ENCODE results near the gene TMEM60. TPM values are rescaled to one million over a fixed set of nuclear protein-coding genes. Genes with fewer than 3 reads are reported as not detected.

The TMEM60 gene
- total RNA-seq, 1 donor from 2014 or later: 17.2 TPM

GRCh38 chr7:77811516-77812289 is 13.5 kb upstream of the TMEM60 start:
- no peak for TF ChIP-seq CTCF (IDR thresholded peaks at IDR 0.05; ENCODE audit: unreplicated experiment)
- Mint-ChIP-seq H3K36me3 (peaks cover 34% of the 10 kb centered on the region), H3K4me1 (peaks cover 17% of the 10 kb centered on the region), H3K27ac (peak overlapping the region; percentile 95), H3K9me3 (peaks cover 39% of the 10 kb centered on the region), H3K4me3 (no peak overlapping the region), H3K27me3 (ENCODE audit: low read depth) (no peaks in the 10 kb centered on the region)
- no peak for DNase-seq (ENCODE audit: low spot score in 2 of 2, unreplicated experiment in 2 of 2)

GRCh38 chr7:77808517-77808916 is 10.3 kb upstream of the TMEM60 start:
- Mint-ChIP-seq H3K4me1 (peaks cover 17% of the 10 kb centered on the region), H3K27ac (no peak overlapping the region), H3K4me3 (no peak overlapping the region), H3K9me3 (peaks cover 52% of the 10 kb centered on the region), H3K36me3 (peaks cover 53% of the 10 kb centered on the region), H3K27me3 (ENCODE audit: low read depth) (no peaks in the 10 kb centered on the region)
- DNase-seq (ENCODE audit: low spot score in 2 of 2, unreplicated experiment in 2 of 2): no peak
- no peak for TF ChIP-seq CTCF (IDR thresholded peaks at IDR 0.05; ENCODE audit: unreplicated experiment)

- Mint-ChIP-seq H3K36me3 (peaks cover 56% of the 10 kb centered on the region), H3K9me3 (peaks cover 52% of the 10 kb centered on the region), H3K4me1 (peaks cover 5% of the 10 kb centered on the region), H3K27ac (no peak overlapping the region), H3K27me3 (ENCODE audit: low read depth) (no peaks in the 10 kb centered on the region), H3K4me3 (no peak overlapping the region)
- TF ChIP-seq CTCF (IDR thresholded peaks at IDR 0.05; ENCODE audit: unreplicated experiment): no peak
- no peak for DNase-seq (ENCODE audit: low spot score in 2 of 2, unreplicated experiment in 2 of 2)
Observed at GRCh38 chr7:77806425-77806824, 8.2 kb upstream of the TMEM60 start.

- no peak for TF ChIP-seq CTCF (IDR thresholded peaks at IDR 0.05; ENCODE audit: unreplicated experiment)
- no peak for DNase-seq (ENCODE audit: low spot score in 2 of 2, unreplicated experiment in 2 of 2)
- peaks cover 42% of the 10 kb centered on the region for H3K36me3 Mint-ChIP-seq
- H3K9me3 Mint-ChIP-seq: peaks cover 37% of the 10 kb centered on the region
- H3K4me1 Mint-ChIP-seq: peaks cover 19% of the 10 kb centered on the region
- no peaks in the 10 kb centered on the region for H3K27me3 Mint-ChIP-seq (ENCODE audit: low read depth)
- no peak overlapping the region for H3K27ac Mint-ChIP-seq
- H3K4me3 Mint-ChIP-seq: no peak overlapping the region
Observed at GRCh38 chr7:77802557-77803405, 4.5 kb upstream of the TMEM60 start.

- H3K9me3 Mint-ChIP-seq: peaks cover 19% of the 10 kb centered on the region
- DNase-seq (ENCODE audit: low spot score in 2 of 2, unreplicated experiment in 2 of 2): no peak
- peaks cover 23% of the 10 kb centered on the region for H3K36me3 Mint-ChIP-seq
- TF ChIP-seq CTCF (IDR thresholded peaks at IDR 0.05; ENCODE audit: unreplicated experiment): no peak
- peak overlapping the region; percentile 96 for H3K27ac Mint-ChIP-seq
- no peaks in the 10 kb centered on the region for H3K27me3 Mint-ChIP-seq (ENCODE audit: low read depth)
- peaks cover 34% of the 10 kb centered on the region for H3K4me1 Mint-ChIP-seq
- peak overlapping the region; percentile 95 for H3K4me3 Mint-ChIP-seq
Observed at GRCh38 chr7:77800730-77801129, 2.5 kb upstream of the TMEM60 start.

Measured in mesothelial cell of epicardium (in vitro differentiated cells).